A172 (cell line): ENCODE data around the gene PLEKHM1. TPM values are rescaled to one million over a fixed set of nuclear protein-coding genes. Genes with fewer than 3 reads are reported as not detected.
A peak's percentile ranks its signal among the peaks of the same experiment; 100 is the strongest.

Experiments used
- DNase-seq: peaks from one replicate; pipeline ENCODE4 v3.0.0-alpha.2; 2015; ENCODE audit warnings: low spot score
- total RNA-seq: library from RNA; depleted of rRNA; stranded (reverse); fragments of >200 nt; shearing (Covaris generic); gene quantifications from 2 replicates; pipeline ENCODE4 v1.2.3, GENCODE V29; 2014

Gene PLEKHM1
- total RNA-seq, 1 experiment from 2014 or later, result 15.7 TPM

DNA sequence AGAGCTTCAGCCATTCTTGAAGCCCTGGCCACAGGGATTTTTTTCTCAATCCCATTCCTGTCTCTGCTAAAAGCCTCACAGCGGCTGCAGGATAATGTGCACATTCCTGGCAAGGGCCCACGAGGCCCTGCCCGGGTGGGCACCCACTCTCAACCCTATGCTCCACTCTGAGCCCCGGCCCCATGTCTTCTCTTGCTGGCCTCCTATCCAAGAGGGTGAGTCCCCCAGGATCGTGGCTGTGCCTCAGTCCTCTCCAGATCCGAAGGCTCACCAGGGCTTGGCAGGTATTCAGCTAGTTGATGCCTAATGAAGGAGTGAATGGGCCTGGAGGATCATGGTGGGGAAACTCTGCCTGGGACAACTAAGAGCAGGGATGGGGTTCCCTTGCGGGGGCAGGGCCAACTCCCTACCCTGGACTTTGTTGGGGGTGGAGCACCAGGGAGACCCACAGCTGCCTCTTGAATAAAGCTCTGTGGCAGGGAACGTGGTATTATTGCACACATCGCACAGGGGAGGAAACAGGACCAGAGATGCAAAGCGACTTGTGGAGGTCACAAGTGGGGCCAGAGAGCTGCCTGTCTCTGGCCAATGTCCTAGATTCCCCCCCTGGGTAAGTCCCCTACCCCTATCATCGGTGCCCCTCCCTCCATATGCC lies 63.2 kb downstream of the PLEKHM1 start:
- DNase-seq, result no peak

DNA sequence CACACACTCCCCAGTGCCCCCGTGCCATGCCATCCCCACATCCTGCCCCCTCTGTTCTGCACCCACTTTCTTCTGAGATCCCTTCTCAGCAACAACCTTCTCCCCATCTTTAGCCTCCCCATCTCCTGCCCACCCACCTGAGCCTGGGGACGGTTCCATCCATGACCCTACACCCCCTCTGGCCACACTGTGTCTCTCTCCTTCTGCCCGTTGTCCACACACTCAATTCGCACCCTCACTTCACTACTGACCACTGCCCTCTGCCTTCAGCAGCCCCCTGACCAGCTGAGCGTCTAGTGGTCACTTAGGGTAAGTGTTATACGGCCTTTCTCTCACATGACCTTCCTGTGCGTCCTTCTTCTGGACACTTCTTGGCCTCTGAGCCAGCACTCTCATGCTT lies 64.0 kb downstream of the PLEKHM1 start:
- DNase-seq, result no peak

DNA sequence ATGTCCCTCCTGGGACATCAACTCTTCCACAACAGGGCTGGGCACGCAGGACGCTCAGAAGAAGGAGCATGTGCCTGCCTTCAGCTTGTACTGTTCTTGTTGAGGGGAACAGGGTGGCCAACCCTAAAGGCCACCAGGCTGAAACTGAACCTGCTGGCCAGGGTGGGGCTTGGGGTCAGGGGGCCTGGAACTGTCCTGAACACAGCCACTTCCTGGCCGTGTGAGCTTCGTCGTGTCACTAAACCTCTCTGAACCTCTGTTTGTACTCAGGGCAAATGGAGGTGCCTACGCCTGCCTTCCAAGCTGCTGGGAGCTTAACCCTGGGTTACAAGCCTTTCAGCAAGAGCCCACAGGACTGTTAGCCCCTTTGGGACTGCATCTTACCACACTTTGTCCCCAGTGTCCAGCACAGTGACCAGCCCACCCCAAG lies 64.5 kb downstream of the PLEKHM1 start:
- no peak for DNase-seq

DNA sequence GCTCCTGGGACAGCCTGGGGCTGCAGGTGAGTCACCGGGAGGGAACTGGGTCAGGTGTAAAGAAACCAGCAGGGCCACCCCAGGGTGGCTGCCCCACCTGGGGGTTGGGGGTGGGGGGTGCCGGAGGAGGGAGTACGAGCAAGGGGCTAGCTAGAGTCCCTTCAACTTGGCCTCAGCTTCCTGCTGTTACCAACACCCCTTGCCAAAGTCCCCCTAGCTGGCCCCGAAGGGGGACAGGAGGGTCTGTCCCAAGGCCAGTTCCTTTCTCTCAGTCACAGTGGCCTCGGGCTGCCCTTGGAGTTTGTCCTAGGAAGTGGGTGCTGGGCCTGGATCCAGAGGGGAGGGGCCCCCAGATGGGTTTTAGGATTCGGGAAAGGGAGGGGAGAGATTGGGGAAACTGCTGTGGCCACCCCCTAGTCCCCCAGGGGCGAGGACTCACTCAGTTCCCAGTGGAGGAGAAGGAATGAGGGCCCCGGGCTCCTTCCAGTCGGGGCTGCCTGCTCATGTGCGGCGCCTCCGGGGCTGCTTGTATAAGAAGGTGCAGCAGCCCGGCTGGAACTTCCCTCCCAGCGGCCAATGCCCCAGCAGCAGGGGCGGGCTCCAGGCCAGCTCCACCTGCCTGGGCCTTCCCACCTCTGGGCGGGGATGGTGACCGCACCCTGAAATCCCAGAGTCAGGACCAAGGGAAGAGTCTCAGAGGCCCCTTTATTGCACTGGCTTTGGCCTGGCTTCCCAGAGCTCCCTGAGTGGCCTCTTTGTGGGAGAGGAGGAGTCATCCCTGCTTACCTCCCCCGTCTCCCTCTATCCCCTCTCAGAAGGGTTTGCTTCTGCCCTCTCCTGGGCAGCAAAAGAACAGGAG lies 65.2 kb downstream of the PLEKHM1 start:
- DNase-seq, result peak; percentile 98

DNA sequence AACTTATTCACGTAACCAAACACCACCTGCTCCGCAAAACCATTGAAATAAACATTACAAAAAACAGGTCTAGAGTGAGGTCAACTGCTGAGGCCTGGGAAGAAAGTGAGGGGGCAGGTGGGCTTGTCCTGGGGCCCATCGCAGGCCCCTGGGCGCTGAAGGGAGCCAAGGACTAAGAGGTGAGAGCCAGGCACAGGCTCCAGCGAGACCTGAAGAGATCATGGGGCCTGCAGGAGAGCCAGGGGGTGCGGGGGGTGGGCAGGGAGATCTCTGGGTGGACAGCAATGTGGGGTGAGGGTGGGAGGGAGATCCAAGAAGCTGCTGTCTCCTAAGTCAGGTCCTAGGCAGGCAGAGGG lies 65.8 kb downstream of the PLEKHM1 start:
- DNase-seq, result no peak

DNA sequence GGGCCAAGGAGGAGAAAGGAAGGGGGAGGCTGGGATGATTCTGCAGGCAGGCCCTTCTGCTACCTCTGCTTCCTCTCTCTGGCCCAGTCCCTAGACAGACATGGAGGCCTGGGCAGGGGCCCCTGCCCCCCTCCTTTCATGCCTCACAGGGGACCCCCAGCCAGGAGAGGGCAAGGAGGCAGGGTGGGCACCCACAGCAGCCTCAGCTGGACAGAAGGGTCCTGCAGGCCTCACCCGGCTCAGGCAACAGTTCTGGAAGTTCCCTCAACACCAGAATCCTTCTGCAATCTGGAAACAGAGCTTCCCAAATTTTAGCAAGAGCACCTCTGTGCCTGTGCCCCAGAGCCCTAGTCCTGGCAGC lies 66.6 kb downstream of the PLEKHM1 start:
- no peak for DNase-seq

DNA sequence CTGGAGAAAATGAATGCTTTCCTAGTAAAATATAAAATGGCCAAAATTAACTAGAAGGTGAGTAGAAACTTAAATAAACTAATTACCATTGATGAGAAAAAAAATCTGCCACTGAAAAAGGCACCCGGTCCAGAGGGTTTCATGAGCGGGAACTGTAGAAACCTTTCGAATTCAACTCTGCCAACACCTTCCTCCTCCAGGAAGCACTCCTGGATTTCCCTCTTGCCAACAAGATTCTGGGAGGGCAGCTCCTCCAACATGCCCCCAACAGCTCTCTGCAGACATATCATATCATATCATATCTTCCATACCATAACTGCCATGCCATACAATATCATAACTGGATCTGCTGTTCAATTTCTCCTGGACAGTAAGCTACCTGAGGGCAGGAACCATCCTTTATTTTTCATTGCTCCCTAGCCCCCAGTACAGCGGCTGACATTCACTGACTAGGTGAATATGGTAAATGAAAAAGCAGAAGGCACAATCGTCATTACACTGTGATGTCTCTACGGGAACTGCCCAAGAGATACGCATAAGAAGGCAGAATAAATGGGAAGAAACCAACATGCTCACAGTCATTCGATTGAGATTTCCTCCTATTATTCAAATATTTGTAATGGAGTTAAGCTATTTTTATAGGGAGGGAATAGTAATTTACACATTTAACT lies 67.1 kb downstream of the PLEKHM1 start:
- no peak for DNase-seq

DNA sequence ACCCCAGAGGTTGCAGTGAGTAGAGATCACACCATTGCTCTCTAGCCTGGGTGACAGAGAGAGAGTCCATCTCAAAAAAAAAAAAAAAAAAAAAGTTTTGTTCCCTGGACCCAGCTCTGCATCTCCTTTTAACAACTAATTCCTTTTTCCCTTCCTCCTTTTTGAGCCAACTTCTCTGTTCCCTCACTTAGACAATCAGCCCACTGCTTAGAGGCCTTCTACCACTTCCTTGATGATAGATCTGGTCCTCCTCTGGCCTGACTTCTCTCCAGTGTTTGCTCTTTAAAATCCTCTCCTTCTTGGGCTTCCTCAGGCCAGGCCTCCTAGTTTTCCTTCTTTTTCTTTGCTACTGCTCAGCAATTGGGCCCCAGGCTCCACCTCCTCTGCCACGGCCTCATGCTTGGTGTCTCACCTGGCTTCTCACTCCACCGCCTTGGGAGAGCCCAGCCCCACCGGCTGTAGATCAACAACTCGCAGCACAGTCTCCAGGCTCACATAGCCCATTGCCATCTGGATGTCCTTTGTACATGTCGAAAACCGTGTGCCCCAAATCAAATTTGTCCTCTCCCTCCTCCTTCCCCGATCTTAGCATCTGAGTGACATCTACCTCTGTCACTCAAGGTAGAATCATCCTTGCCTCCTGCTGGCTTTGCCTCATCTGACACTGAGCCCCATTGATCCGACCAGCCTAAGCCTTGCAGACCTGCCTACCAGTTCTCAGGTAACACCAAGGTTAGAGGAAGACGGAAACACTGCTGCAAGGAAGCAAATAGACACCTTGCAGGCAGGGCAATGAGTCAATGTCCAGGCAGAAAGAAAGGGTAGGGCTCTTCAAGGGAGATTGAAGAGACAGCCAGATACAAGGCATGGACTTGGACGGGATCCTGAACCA lies 75.3 kb downstream of the PLEKHM1 start:
- DNase-seq, result no peak

DNA sequence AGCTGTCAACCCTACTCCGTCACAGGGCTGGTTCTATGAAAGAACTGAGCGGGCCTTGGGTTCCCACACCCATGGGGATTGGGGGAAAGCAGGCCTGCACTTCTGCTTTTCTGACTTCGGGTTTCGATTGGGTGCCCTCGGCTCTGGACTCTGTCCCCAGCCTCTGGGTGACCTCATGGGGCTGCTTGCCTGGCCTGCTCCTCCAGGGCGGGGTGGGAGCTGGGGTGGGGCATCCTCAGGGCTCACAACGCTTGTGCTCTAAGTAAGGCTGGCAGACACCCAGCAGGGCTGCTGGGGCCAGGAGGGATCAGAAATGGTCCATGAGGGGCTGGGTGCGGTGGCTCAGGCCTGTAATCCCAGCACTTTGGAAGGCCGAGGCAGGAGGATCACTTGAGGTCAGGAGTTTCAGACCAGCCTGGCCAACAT lies 77.0 kb downstream of the PLEKHM1 start:
- DNase-seq, result no peak

DNA sequence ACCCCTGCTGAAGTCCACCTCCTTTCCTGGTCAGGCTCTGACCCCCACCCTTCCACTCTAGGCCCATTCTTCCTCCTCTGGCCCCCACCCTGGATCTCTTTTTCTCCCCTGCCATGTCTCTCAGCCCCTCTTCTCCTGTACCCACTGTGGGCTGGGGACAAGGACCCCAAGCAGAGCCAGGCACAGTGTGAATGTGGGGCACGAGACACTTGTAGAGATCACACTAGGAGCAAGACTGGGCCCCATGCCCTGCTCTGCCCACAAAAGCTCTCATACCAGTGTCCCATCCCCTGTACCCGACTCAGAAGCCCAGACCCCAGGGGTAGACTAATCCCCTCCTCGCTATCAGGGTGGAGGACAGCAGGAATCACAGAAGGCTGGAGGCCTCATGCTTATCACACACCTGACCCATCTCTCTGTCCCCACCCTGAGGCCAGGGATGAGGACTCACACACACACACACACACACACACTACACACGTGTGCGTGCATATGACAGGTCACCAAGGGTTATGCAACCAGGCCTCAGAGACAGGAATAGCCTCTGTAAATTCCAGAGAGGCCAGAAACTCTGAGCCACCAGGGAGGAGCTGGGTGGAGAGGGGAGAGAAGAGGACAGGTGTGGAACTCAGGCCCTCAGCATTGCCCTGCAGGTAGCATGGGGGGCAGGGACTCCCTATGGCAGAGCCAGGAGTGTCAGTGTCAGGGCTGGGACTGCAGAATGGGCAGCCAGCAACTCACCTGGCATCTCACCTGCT lies 79.0 kb downstream of the PLEKHM1 start:
- no peak for DNase-seq

DNA sequence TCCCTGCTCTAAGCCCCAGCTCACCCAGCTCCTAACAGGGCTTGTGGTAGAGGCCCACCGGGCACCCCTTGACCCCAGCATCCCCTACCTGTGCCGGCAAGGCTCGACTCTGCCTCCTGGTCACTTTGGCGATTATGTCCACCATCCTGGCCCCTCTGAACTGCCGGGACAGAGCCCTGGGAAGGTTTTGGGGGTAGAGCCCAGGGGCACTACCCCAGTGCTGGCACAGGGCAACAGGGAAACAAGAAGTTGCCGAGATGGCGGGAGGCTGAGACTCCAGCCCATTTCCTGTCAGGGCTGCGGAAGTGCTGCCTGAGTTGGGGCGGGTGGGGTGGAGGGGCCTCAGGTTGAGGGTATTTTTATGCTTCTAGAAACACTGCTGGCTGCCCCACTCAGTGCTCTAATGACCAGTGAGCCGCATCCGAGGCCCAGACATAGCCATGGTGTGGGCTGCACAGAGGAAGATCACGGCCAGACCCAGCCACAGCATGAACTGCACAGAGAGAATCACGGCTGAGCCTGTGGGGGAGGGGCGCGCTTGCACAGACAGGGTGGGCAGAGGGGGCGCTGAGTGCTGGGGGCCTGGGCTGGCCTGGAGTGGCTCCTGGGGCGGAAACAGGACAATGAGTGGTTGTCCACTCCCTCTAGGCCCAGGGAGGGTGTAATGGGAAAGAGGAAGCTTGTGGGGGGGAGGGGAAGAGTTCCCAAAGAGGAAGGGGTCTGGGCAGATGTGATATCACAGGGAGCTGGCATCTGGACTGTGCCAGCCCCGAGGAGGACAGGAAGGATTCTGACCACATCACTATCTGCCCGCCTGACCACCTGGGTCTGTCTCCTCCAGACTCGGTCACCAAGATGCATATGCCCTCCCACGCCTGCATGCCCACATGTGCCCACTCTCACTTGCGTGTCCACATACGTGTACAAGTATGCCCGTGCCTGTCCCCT lies 80.1 kb downstream of the PLEKHM1 start:
- DNase-seq, result no peak

DNA sequence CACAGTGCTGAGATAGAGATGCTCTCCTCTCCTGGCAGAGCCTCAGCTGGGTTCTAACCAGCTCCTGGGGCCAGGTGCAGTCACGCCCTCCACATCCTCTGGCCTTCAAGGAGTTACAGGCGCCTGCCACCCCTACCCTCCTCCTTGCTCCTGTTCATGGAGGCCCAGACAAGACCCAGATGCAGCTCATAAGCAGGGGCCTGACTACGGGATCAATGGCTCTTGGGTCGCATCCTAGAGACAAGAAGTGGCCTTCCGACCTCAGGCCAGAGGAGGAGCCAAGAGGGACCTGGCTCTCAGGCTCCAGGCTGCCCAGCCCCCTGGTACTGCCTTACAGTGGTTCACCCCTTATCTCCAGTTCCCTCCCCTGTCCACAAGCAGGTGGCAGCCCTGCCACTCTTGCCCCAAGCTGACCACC lies 80.9 kb downstream of the PLEKHM1 start:
- no peak for DNase-seq

DNA sequence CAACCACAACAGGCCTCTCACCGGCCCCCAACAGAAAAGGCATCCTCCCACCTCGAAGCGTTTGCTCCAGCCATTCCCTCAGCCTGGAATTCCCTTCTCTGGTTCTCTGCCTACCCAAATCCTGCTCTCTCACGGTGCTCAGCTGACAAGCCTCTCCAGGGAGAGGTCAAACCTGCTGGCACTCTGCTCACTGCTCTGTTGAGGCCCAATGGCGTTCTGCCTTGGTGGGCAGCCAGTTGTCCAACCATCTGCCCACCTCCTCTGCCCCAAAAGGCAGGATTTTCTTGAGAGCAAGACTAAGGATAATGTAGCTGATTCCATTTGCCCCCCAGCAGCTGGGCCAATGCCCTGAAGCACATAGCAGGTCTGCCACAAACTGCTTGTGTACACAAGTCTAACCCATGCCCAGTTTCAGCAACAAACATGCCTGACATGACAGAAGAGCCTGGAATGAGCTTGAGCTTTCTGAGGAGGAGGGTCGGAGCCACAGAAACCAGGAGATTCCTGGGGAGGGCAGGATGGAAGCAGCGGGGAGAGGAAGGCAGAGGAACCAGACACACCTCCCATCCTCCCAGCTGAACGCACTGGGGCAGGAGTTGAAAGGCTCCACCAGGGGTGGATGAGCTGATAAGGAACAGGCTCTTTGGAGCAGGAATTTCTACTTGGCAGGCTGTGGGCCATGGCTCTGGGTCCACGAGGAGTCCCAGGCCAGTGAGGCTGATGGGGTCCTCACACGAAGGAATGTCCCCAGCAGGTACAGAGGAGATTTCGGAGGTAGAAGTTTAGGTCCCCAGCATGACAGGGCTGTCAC lies 81.7 kb downstream of the PLEKHM1 start:
- DNase-seq, result no peak

DNA sequence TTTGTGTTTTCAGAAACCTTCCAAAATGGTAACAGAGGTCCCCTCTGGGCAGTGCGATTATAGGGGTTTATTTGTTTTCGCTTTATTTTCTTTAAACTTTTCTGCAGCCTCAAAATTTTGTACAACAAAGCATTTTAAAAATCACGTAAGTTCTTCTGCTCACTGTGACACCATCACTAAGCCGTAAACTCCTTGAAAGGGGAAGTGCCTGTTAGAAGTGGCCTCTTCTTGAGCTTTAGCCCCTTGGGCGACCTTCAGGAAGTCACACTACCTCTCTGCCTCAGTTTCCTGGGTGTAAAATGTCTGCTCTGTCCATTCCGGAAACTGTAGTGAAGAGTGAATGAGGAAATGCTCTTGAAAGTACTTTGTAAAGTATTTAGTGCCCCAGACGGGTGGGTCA lies 84.4 kb downstream of the PLEKHM1 start:
- DNase-seq, result no peak

DNA sequence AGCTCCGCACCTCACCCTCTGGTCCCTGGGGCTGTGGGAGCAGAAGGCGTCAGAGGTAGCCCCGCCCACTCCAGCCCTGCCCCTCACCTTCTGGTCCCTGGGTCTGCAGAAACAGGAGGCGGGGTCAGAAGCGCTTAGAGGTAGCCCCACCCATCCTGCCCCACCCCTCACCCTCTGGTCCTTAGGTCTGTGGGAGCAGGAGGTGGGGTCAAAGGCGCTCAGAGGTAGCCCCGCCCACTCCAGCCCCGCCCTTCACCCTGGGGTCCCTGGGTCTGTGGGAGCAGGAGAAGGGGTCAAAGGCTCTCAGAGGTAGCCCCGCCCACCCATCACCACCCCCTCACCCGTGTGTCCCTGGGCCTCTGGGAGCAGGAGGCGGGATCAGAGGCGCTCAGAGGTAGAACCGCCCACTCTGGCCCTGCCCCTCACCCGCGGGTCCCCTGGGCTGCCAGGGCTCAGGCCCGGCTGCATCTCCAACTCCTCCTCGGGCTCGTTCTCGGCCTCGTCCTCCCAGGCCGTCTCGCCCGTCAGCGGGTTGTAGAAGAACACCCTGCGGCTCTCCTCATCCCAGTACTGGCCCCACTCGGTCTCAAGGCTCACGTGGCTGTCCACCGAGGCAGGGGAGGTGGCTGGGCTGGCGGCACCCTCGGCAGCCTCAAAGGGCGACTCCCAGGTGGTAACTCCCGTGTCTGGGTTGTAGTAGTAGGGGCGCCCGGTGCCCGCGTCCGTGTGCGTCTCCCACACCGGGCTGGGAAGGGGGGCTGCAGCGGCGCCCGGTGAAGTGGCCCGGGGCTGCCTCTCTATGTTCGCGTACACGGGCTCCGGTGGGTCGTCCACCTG lies 85.1 kb downstream of the PLEKHM1 start:
- DNase-seq, result no peak

DNA sequence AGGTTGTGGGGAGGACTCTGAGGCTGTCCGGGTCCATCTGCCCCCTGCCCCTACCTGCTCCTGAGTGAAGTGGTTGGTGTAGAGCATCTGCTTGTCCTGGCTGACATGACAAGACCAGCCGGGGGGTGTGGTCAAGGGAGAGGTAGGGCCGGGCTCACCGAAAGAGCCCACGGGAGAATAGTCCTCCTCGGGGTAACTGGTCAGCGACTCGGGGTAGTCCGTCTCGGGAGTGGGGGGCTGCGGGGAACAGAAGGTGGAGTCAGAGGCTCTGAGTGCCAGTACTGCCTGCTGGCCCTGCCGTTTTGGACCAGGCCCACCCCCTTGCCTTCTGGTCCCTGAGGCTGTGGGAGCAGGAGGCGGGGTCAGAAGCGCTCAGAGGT lies 85.7 kb downstream of the PLEKHM1 start:
- no peak for DNase-seq

DNA sequence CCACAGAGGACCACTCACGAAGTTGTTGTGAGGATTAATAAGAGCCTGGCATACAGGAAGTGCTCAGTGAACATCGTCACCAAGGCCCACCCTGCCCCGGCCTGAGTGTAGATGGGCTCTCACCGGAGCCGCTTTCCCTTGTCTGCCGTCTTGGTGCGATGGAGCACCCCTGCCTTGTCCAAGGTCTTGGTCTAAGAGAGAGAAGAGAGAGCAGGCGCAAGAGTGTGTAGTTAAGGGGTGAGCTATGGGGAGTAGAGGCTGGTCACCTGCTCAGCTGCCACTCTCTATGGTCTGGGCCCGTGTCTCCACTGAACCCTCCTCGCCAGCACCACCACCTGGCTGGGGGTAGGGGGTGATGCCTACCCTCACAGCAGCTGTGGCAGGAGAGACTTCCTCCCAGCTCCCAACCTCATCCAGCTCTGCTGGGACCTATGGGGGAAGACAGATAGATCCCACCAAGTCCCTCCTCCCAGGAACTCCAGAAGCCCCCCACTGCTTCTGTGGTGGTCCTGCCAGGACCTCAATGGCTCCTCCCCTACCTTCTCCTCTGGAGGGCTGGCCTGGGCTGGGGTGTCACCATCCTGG lies 86.5 kb downstream of the PLEKHM1 start:
- no peak for DNase-seq

DNA sequence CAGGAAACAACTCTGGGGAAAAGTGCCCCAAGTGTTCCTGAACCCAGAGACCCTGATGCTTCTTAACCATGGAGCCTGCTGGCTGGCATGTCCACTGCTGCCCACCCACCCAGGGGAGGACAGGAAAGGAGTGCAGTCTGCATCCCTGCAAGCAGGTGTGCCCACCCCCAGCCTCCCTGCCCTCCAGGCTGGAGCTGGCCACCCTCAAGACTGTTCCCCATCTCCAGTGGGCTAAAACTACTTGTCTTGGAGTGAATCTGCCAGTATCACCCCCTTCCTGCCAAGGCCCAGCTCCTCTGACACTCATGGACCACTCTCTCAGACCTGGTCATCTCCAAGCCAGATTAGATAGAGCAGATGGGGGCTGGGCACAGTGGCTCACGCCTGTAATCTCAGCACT lies 87.6 kb downstream of the PLEKHM1 start:
- no peak for DNase-seq
